HG03045 (cell line): Measurements from ENCODE around the gene LHFPL6.

Source experiments
- ATAC-seq: cut with Tn5 transposase; IDR thresholded peaks from one replicate; pipeline ENCODE4 v1.9.1; 2021; ENCODE audit warnings: mild to moderate bottlenecking, moderate library complexity; ENCODE audit not compliant: unreplicated experiment

The LHFPL6 gene

DNA sequence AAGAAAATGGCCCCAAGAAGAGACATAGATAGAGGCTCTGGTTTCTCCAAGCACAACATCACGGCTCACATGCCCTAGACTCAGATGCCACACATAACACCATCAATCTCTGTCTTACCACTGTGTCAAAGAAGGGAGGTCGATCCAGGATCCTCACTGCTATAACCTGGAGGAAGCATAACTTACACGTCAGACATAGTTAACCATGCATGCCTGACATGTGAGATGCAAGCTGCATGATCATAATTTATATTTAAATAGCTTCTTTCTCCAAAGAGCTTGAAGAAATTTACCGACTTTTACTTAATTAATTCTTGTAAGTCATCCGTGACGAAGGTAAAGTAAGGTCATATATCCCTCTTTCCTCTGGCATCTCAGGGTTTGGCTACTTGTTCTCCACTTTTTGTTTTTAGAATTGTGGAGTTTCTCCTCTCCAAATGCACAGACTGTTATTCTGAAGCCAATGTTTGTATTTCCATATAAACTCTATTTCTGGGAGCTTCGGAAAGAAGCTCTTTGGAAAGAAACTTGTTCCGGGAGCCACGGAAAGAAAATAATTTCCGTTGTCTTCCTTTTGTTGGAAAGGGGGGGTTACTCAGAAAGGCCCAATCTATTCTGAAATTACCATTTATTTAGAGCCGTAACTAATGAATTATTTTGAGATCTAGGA lies 205.6 kb downstream of the LHFPL6 start:
- no peak for ATAC-seq

DNA sequence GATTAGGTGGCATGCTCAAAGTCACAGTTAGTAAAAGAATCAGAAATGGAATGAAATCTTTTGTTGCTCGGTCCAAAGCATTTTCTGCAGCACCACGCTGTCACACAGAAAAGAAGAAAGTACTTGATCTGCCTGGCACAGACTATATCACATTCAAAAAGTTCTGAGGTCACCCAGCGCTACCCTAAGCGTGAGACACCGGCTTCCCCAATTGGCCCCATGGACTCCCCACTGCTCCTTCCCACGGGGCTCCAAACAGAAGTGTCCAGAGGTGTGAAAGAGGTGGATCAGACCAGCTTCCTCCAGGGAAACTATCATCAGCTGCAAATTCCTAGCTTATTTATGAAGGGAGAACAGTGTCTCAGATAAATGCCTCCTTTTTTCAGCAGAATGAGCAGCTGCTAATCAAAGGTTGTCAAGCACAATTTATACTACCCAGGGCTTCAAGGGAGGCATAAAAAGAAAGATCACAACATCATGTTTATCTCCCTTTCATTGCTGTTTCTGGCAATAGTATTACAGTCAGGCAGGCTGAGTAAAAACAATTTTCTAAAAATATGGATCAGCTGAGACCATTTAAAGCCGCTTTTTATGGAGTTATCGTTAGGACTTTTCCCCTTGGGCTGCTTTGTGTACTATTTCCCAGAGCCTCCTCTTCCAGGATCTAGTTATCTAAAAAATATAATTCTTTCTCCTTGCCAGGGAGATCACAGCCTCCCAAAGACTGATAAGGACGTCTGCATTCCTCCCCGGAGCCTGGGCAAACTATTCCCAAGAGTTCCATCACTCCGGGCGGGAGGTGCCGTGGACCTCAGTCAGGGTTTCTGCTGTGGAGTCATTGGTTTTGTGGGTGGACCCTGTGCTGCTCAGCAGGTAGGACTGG lies 208.0 kb downstream of the LHFPL6 start:
- ATAC-seq: no peak

DNA sequence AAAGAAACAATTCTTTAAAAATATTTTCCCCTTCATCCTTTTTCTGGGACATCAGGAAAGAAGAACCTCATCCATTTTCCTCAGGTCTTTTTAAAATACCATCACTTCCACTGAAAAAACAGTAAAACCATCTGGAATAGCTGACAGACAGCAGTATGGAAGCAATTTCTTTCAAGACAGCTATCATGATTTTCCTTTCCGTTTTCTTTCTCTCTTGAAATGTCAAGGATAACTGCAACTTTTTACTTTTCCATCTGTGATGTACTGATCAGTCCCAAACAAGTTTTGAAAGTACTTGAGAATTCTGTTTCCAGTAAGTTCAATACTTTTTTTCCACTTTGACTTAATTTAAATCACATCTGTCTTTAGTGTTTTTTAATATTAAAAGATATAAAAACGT lies 211.2 kb downstream of the LHFPL6 start:
- no peak for ATAC-seq

DNA sequence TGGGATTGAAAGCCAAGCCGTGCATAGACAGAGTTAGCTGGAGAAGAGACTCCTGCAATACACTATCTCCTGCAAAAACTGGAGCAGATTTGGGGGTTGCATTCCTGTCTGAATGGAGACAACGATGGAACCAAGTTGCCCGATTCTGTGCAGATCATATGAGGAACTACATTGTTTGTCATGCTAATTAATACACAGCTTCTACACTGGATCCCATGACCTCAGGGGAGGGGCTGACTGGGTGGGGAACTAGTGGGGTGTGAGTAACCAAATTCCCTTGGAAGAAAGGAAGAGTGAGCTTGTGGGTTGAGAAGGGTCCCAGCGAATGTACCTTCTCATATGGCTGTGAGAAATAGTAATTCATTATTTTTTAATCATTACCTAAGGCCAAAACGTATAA lies 214.0 kb downstream of the LHFPL6 start:
- ATAC-seq: no peak

DNA sequence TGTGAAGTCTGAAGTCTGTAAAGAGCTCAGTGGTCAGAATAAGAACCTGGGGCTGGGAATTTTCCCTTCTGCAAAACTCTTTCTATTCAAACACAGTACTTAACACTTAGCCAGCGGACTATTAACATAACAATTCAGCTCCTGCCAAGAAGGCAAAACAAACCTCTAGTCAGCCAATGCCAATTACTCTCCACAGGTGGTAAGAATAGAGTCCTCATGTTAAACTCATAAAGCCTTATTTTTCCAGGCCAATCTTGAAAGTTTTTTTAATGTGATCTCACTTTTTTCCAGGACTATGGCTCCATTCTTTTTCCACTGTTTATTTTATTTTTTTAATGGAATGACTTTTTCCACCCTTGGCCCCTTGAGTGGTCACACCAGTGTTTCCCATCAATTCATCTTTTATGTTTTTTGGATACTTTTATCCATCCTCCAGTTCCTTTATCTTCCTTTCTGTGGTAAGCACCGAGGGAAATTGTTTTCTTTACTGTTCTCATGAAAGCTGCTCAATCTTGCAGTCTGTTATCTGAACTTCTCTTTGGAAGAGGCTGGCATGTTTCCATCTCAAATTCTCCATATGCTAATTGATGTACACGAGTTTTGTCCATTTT lies 217.3 kb downstream of the LHFPL6 start:
- no peak for ATAC-seq

DNA sequence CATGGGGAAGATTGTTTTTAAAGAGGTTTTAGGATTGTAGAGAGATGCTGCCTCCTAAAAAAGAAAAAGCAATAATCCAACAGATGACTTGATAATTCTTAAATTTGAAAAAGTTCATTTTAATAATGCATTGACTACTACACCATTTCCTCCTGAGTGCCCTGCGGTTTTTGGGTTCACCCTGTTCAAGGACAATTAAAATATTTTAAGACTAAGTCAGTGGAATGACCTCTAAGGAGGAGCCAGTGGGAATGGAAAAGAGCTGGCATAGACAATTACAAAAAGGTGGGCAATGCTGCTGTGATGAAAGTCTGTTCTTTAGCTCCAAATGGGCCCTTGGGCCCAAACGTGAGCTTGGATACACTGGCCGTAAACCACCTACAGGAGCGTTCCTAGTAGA lies 217.8 kb downstream of the LHFPL6 start:
- no peak for ATAC-seq

DNA sequence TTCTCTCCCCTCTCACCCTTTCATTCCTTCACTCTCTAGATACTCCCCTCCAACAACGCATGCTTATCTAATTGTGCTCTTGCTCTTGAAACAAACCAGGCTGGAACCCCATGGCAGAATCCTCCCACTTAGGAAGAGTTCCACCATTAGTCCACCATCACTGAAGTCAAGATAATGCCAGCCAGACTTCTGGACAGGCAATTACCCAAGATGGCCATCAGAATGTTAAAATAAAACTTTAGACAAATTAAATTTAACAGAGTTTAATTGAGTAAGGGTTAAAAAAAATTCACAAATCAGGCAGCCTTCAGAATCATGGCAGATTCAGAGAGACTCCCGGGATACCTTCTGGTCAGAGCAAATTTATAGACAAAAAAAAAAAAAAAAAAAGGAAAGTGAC lies 221.5 kb downstream of the LHFPL6 start:
- no peak for ATAC-seq

DNA sequence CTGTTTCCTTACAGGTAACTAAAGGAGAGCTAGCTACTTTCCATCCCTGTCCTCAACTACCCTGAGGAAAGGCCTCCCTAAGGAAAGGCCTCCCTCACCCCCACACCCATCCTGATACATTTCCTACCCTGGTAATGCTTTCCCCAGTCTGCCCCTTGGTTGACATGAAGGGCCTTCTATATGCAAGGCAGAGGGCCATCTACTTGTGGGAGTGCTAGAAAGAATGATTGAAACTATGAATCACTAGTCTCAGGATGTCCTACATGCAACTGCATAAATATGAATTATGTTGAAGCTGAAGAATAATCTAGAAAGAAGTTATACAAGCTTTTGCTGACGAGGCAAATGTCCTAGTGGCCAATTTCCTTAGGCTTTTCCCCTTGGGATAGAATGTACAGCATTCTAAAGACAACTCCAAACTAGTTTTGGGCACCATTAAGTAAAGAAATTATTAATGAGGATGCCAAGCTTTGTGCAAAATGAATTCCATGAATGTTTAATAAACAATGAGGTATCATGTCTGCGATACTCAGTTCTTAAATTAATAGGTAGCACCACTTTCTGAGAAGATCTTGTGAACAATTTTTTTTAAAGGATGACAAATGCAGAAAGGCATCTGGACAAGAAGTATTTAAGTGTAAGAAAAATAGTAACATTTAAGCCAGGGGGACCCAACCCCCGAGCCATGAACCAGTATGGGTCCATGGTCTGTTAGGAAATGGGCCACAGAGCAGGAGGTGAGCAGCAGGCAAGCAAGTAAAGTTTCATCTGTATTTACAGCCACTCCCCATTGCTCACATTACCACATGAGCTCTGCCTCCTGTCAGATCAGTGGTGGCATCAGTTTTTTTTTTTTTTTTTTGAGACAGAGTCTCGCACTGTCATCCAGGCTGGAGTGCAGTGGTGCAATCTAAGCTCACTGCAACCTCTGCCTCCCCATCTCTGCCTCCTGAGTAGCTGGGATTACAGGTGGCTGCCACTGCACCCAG lies 223.0 kb downstream of the LHFPL6 start:
- no peak for ATAC-seq

DNA sequence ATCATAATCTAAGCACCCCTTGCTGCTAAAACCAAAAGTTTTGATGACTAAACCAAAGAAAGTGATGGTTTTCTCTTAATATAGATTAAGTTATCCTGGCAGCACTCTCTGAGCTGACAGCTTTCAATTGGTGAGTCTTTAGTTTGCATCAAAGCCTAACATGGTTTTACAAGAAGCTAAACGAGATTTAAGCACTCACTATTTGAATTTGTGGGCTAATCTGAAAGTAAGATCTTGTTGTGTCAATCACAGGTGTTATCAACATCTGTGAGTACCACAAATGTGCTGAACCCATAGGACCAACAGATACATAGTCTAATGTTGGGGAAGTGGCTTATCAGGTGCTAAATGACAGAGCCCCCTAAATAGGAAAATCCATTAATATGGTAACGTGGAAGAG lies 223.9 kb downstream of the LHFPL6 start:
- ATAC-seq: peak; percentile 92

DNA sequence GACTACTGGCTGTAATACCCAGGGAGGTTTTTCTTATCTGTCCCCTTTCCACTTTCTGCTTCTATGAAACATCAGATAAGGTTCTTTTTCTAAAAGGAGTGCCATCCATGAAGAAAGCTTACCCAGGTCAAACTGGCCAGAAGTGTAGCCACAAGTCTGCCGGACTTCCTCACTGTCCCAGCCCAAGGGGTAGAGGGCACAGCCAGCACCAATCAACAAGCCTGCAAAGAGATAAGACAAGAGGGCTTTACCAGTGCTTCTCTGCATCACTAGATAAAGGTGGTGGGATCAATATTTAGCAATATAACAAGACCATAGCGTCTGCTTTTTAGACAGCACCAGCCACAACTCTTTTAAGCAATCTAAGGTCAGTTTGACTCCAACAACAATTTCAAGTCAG lies 224.7 kb downstream of the LHFPL6 start:
- no peak for ATAC-seq

DNA sequence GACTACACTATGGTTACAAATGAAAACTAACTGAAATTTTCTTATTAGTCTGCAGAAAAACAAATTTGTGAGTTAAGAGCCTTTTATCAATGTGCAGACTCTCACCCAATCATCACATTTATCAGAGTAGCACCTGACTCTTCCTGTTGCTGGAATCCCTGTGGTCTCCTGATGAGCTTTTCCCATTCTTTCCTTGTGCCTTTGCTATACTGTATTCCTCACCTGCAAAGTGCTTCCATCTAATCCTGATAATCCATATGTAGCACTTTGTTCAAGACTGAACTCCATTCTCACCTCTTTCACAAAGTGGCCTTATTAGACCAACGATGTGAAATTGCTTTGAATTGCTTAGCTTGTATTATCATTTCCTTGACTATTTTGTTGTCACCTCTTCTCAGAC lies 225.3 kb downstream of the LHFPL6 start:
- ATAC-seq: no peak

DNA sequence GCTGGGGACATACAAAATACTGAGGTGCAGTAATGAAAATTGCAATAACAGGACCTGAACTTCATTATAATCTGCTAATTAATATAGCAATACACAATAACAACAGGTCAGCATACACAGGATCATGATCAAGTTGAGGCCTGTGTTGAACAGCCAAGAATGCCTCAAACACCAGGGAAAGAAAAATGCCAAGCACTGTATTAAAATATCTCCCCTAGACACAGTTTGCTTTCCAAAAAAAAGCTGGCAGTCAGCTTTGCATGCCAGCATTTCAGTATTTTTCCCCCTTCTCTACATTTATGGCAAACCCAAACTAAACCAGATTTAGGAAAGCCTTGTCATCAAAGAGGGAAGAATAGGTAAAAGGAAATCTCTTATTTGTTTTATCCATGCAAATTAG lies 226.9 kb downstream of the LHFPL6 start:
- no peak for ATAC-seq

DNA sequence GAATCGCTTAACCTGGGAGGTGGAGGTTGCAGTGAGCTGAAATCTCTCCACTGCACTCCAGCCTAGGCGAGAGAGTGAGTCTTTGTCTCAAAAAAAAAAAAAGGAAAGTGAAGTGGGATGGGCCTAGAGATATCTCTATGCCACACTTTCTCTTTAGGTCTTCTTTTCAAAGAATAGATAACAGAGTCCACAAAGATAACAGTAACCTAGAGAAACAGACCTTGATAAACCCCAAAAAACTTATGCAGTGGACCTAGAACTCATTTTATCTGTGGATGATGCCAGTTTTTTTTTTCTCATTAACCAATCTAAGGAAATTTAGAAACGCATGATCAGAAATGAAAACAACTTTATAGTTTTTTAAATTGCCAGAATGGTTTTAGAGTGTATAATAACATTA lies 227.4 kb downstream of the LHFPL6 start:
- ATAC-seq: no peak

DNA sequence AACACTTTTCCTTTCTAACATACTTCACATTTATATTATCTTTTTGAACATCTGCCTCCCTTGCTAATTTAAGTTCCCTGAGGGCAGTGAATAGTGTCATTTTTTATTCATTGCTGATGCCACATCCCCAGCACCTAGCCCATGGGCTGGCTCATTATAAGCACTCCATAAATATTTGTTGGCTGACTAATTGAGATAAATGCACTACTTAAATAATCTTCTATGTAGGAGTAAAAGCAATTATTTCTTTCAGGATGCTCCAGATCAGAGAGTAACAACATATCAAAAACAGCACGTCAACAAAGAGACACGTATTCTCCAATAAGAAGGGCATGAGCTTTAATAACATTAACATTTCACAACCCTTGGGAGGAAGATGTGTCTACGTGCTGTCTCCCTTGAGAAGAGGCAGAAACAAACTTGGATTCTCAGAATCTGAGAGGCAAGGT lies 228.2 kb downstream of the LHFPL6 start:
- ATAC-seq: no peak

DNA sequence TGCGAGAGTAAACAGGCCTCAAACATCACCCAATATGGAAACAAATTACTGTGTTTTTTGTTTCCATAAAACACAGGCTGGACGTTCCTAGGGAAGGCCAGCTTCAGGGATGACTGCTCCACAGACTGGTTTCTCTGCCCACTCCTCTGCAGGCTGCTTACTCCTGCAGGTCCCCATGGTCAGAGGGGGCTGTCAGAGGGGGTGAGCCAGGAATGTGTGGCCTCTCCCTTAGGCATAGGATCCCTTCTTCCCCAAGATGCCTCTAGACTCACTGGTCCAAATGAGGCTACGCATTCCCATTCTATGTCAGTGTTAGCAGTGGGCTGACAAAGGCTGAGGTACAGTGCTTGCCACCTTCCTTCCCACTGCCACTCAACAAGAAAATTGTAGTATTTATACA lies 229.8 kb downstream of the LHFPL6 start:
- ATAC-seq: no peak

DNA sequence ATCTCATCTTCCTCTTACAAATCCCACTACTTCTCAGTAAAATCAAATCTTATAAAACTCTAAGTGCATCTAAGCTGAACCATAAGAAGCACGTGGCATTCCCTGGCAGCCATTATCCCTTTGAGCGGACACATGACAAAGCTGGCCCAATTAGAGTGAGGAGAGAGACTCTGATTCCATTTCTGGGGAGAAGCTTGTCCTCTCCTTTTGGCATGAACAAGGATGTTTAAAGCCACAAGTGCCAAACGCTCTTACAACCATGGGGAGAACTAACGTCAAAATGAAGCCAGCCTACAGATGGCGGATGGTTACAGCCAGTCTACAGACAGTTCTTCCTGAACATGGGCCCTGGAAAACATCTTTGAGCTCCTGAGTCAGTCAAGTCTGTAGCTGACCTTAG lies 231.3 kb downstream of the LHFPL6 start:
- ATAC-seq: no peak

DNA sequence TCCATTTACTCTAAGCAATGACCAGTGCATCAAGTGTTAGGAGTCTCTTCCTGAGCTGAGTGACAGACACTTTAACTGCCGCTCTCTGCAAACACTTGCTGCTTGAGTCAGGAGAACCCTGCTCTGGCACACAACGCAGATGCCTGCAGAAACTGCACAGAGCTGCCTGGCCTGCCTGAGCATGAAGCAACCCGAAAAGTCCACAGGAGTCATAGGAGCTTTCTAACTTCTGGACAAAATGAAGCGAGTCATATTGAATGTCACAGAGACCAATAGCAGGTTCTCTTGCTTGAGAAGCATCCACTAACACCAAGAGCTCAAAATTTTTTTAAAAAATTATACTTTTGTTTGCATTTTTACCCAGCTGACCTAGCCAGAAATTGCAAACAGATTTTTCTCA lies 232.4 kb downstream of the LHFPL6 start:
- ATAC-seq: no peak

DNA sequence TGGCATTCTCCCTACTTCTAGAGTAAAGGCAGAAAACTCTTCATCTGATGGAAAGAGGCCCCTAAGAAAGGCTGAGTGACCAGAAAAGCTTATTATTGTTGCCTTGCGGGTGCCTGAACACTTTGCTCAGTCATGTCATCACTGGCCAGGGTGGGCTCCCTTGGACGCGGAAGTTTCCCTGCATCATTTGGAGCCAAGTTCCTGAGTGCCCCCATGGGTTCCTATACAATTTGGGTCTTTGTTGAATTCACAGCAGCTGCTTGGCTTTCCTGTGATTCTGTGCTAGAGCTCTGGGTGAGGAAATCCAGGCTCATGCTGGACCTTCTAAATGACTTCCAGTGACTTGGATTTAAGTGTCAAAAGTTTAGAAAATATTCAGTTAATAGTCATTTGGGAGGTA lies 232.9 kb downstream of the LHFPL6 start:
- ATAC-seq: no peak

DNA sequence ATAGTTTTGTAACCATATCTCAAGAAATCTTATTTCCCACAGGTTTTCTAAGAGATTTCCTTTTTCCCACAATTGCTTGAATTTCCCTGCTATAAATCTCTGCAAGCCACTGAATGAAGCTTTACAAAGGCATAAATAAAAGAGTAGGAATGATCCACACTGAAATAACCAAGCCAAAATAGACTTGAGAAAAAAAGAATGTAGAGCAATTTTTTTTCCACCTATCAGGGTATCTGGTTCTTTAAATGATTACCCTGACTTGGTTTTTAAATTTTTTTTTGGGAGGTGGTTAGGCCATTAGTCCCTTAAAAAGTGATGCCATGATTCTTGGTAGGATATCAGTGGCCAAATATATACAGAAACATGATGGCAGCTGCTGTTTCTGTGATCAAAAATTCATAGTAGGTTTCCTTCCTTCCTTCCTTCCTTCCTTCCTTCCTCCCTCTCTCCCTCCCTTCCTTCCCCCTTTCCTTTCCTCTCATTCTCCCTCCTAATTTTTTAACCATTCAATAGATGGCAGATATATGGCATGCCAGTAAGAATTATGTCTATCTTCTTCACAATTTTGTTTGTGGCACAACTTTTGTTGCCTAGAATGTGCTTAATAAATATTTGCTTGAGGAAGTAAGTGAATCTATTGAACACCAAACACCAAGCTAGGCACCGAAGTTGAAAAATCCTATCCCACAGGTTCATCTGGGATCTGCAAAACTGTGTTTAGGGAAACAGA lies 233.7 kb downstream of the LHFPL6 start:
- no peak for ATAC-seq

DNA sequence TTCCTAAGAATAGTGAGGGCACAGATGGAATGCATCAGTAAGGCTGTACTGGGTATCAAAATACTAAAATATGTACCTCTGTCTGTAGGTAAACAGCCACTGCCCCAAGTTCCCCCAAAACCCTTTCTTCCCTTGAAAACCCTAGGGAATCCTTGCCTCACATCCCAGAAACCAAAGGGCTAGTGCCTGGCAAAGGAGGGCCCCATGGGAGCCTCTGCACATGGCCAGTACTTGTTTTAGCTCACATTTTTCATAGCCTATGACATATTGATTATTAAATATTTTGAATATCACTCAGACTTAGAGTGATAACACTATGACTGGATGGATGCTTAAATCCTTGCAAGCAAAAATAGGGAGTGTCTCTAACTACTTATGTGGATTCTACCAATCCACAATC lies 237.1 kb downstream of the LHFPL6 start:
- no peak for ATAC-seq
